Hematopoietic multipotent progenitor cell treated with erythropoietin and hydrocortisone succinate and interleukin-3 and kit ligand, for 6 days (in vitro differentiated cells): ENCODE results near the gene PTRH1.

Experiments
- DNase-seq: peaks from one replicate; pipeline ENCODE4 v3.0.0-alpha.2; 2015

PTRH1 gene

DNA sequence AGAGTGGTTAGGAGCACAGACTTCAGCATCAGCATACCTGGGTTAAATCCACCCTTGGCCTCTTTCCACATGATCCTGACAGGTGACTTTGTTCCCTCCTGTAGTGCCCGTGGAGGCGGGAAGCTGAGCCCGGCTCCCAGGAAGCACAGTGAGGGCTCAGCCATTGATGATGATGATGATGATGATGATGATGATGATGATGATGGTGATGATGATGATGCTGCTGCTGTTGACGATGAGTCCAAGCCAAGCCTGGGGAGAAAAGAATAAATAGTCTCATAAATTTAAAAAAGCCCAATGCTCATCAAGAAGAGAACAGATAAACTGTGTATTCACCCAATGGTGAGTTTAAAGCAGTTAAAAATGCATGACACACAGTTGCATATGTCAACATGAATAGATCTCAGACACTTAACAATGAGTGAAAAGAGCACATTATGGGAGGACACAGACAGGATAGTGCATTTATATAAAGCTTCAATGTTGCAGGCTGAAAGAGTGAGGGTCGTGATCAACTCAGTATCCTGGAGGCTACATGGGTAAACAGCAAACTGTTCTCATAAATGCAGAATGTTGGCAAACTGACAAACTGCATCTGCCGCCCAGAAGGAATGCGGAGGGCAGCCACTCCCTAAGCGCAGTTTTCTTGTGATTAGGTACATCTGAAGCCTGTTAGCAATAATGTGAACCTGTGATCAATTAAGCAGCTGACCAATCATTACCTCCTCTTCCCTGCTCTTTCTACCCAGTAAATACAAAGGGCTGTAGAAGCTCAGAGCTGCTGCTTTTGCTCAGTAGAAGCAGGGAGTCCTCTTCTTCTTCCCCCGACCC lies 20.4 kb downstream of the PTRH1 start:
- no peak for DNase-seq

DNA sequence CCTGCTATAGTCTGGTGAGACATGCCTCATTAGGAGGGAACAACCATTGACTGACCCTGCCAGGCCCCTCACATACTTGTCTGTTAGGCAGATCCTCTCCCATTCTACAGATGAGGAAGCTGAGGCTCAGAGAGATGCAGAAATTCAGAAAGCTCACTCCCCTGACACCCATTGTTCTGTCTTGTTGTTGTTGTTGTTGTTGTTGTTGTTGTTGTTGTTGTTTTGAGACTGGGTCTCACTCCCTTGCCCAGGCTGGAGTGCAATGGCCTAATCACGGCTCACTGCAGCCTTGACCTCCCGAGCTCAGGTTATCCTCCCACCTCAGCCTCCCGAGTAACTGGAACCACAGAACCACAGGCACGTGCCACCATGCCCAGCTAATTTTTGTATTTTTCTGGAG lies 21.8 kb downstream of the PTRH1 start:
- DNase-seq: no peak

DNA sequence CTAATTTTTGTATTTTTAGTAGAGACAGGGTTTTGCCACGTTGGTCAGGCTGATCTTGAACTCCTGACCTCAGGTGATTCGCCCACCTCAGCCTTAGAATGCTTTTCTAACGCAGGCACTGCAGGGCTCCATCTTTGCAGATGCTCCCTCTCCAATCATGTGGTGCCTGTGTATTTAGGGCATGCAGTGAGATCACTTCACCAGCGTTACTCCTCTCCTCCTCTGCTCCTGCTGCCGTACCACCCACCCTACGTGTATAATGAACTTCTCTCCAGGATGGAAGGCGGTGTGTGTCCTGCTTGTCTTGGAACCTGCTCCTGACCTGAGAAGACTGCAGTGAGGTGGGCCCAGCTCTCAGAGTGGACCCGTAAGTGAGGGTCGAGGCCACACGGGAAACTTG lies 22.3 kb downstream of the PTRH1 start:
- no peak for DNase-seq

DNA sequence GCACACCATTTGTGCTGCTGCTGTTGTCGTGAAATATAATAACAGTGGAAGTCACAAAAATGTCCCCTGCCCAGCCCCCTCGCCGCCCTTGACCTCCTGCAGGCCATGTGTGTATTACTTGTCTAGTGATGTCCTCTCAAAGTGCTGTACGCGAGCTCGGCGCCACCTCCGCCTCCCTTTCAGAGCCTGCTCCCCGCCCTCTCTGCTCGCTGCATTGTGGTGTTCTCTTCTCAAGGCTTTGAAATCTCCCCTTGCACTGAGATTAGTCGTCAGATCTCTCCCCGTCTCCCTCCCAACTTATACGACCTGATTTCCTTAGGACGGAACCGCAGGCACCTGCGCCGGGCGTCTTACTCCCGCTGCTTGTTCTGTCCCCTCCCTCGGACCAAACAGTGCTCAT lies 23.4 kb downstream of the PTRH1 start:
- DNase-seq: no peak

DNA sequence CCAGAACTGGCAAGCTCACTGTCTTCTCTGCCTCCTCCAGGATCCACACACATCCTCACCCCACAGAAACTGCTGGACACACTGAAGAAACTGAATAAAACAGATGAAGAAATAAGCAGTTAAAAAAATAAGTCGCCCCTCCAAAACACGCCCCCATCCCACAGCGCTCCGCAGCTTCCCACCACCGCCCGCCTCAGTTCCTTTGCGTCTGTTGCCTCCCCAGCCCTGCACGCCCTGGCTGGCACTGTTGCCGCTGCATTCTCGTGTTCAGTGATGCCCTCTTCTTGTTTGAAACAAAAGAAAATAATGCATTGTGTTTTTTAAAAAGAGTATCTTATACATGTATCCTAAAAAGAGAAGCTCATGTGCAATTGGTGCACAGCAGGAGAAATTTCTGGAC lies 24.7 kb downstream of the PTRH1 start:
- no peak for DNase-seq

DNA sequence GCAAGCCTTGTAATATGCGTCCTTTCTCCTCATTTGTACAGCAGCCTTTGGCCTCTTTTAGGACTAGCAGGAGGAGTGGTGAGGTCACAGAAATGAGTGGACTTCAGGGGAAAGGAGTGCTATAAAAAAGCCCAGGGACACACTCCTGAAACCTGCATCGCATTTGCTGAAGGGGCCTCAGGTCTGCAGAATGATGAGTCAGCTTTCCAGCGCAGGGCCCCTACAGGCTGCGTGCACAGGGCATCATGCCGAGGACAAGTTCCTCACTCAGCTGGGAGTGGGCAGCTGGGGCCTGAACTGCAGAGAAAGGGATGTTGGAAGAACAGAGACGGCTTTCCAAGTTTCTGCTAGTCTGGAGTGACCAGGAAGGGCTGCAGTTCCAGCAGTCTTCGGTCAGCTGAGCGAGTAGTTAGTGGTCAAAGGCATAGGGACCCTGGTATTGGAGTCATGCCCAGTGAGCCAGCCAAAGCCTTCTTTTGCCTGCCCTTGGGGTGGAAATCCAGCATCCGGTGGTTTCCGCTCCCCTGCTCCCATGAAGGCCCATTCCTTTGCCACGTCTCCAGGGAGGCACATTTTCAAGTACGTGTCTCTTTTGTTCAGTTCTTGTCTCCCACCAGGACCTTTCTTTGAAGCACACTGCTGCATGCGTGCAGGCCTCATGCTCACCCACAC lies 26.0 kb downstream of the PTRH1 start:
- no peak for DNase-seq

DNA sequence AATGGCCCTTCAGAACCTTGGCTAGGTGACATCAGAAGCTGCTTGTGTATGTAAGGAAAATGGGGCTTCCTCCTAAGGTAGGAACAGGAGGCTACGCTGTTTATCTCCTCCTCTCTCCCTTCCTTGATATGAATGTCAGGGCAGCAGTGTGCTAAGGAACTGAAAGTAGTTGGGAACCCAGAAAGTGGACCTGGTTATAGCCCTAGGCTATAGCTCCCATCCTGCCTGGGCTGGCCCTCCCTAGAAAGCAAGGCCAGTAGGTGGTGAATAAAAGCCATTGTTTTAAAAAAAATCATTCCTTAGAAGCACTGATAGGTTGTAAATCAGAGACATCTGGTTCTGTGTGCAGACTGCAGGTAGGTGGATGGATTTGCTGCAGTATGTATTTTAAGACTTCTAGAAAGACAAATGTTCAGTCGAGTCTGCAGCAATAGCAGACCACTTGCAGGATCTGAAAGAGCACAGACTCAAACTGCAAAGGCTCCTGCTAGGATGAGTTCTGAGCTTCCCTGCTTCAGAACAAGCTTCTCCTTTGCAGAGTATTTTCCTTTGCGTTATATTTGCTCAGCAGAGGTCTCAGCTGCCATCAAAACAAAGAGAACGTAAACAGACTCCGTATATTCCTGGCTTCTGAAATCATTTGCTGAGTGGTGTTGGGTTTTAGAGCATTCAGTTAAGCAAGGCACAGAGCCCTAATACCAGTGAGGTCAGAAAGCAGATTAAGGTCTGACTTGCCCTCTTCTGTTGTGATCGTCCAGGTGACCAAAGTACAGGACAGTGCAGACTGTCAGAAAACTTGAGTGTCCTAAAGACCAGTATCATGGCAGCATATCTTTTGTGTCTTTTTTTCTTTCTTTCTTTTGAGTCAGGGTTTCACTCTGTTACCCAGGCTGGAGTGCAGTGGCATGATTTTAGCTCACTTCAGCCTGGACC lies 28.7 kb downstream of the PTRH1 start:
- DNase-seq: no peak

DNA sequence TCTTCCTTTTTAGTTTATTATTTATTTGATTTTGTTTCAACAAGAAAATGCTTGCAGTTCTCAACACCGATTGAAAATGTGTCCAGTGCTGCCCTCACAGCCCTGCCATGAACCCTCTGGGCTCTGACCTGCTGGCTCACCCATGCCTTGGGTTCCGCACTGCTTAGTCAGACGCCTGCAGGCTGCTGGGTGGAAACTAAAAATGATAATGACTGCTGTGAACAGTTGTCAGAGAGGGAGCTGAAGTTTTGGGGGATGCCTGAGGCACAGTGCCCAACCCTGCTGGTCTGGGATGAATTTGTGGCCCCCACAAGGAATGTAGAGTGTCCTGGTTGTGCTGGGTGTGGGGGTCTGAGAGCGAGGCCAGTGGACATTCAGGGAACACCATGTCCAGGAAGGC lies 30.9 kb downstream of the PTRH1 start:
- no peak for DNase-seq

DNA sequence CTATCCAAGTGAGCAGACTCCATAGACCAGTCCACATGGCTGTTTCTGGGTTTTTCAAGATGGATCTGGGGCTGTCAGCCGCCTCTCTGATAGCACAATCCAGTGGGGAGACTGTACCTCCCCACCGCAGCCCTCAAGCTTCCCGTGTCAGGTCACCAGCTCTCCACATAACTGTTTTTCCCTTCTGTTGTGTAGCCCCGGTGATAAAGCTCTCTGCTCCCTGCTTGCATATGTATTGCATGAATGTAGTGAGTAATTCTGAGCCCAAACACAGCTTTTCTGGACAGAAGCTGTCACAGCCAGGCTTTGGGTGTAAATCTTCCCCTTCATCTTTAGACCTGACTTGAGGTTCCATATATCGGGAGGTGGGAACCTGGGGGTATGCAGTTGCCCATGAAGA lies 31.7 kb downstream of the PTRH1 start:
- no peak for DNase-seq

DNA sequence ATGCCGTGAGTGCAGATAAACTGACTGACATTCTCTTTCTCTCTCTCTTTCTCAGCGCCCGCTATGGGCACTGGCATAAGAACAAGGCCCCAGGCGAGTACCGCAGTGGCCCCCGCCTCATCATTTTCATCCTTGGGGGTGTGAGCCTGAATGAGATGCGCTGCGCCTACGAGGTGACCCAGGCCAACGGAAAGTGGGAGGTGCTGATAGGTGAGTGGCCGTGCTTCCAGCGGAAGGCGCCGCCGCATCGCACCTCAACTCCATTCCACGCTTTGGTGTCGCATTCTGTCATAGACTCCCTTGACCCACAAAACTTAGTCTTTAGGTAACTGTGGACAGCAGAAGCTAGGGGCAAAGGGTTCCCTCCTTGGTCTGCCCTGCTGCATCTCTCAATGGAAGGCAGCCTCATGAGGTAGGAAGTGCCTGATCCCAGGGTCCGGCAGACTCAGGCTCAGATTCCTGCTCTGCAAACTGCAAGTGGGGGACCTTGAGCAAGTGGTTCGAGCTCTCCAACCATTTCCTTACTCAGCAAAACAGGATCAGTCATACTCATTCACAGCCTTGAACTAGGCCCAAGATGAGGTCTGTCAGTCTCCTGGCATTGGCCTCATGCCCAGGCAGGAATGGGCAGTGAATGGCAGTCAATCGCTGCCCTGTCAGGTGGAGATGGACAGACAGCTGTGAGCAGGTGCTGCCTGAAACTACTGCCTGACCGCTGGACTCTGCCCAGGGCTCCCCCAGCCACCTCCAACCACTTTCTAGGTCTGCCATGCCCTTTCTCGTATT lies 32.9 kb downstream of the PTRH1 start:
- DNase-seq: no peak

DNA sequence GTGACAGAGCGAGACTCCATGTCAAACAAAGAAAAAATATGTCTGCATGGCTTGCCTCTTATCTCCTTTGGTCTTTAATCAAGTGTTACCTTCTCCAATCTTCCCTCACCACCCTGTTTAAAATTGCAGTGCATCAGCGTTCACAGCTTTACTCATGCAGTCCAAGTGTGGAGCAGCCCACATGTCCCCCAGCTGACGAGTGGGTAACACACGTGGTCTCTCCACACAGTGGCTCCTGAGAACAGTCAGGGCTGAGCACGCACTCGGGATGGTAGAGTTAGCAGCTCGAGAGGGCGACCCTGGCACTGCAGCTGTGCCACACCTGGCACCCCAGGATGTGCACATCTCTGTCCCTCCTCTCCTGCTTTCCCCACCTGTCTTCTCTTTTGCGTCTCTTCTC lies 34.6 kb downstream of the PTRH1 start:
- DNase-seq: no peak

DNA sequence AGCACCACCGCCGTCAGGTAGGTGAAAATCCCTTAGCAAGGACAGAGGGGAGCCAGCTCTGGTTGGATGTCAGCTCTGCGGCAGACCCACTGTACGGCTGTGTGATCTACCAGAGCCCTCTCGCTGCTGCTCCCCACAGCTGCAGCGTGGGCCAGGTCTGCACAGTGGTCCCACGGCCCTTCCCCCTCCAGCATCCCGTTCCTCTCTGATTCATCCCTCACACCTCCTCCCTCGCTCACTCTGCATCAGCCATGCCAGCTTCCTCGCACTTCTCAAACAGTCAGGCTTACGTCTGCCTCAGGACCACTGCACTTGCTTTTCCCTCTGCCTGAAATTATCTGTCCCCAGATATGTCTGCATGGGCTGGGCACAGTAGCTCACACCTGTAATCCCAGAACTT lies 35.2 kb downstream of the PTRH1 start:
- no peak for DNase-seq

DNA sequence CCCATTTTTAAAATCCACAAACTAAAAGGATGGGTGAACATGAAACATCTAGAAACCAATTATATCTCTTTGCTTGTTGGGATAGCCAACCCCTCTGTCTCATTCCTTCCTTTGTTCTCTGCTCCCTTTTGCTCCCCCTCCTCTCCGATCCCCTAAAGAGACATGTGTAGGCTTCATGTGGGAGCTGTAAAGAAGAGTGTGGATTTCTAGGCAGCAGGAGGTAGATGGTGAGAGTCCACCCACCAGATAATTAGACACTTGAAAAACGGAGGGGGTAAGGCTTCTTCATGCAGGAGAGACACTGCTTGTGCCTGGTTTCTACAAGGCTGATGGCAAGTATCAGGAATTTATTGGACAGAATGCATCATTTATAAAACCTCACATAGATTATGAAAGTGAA lies 36.0 kb downstream of the PTRH1 start:
- DNase-seq: no peak

DNA sequence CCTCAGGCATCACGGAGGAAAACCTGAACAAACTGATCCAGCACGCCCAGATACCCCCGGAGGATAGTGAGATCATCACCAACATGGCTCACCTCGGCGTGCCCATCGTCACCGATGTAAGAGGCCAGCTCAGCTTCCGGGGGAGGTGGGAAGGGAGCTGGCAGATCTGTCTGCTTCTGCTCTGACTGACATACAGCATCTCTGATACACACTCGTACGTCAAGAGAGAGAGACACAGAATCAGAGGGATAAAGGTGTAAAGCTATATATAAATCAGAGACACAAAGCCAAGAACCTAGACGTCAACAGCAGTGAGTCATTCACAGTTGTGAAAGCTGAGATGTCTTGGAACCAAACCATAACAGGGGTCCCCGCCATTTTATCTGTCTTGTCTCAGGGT lies 38.8 kb downstream of the PTRH1 start:
- no peak for DNase-seq

DNA sequence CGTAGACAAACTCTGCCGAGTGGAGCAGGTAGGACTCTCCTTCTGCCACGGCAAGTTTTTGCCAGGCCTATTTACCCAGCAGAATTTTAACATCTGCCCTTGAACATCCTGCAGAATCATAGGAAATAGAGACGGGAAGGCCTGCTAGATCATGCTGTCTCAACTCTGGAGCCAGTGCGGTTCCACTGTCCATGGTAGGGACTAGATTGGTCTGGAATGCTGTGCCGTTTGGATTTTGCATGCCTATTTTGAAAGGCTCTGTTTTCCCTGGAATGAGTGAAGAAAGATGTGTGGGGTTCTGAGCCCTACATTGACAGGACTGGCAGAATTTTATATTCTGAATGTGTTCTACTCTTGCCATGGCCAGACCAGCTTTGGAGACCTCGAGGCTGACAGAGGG lies 42.2 kb downstream of the PTRH1 start:
- DNase-seq: no peak

DNA sequence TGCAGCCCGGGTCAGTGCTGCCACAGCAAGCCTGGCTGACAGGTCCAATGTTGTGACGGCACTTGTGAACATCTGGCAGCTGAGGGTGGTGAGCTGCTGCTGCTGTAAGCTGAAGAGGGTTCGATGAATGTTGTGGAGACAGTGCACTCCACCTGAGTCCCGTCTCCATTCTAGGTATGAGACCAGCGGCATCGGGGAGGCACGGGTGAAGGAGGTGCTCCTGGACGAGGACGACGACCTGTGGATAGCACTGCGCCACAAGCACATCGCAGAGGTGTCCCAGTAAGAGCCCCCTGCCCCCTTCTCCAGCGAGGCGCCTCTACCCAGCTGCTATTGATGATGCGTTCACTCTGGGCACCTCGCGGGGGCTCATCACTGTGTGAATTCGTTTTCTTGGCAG lies 47.6 kb downstream of the PTRH1 start:
- DNase-seq: no peak

DNA sequence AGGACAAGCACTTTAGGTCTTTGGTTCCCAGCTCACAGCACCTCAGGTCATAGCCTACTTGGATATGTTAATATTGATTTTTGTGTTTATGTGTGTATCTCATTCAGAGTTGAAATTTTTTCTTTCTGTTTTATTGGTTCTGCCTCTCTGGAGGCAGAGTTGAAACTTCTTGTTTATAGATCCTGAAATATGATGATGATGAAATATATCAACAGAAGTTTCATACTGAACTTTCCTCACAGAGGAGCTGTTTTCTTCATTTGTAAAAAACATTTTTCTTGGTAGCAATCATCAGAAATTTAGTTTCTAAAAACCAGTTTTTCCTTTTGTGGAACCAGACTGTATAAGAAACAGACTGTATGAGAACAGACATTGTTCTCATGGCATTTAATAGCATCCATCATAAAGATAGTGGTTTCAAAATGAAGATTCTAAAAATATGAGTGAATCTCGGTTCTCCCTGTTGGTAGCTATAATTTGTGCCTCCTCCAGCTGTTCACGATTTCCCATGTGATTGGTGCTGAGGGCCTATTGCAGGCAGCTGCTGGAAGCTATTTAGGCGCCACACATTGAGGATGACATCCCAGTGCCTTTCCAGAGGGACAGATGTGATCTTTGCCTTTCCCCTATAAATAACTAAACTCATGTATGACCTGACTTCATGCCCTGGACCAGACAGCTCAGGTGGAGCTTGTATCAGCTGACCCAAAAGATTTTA lies 48.2 kb downstream of the PTRH1 start:
- DNase-seq: no peak

DNA sequence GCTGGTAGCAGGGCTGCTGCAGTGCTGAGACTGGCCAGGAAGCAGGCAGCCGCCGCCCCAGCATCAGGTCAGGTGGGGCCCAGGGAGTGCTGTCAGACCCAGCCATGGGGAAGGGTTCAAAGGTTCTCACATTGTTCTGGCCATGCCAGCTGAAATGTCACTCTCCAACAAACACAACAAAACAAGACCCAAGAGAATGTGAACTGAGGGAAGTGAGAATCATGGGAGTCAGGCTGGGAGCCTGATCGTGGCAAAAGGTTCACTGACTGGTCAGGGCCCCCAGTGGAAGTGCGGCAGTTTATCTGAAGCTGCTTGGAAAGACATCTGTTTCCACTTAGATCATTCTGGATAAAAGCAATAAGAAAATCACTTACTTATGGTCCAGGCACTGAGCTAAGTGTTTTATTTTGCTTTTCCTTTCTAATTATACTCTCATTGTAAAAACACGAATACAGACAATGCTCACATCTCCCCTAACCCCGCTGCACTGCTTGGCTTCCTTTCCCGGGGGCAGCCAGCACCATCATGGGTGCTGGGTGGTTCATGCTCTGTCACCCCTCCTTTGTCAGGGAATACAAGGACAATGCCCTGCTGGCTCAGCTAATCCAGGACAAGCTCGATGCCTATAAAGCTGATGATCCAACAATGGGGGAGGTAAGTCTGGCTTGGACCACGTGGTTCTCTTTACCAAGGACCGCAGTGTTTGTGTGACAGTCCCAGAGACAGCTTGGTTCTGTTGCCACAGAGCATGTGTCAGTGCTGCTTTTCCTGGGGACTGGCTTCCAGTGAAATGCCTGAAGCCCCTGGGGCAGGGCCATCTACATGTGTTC lies 50.6 kb downstream of the PTRH1 start:
- DNase-seq: no peak

DNA sequence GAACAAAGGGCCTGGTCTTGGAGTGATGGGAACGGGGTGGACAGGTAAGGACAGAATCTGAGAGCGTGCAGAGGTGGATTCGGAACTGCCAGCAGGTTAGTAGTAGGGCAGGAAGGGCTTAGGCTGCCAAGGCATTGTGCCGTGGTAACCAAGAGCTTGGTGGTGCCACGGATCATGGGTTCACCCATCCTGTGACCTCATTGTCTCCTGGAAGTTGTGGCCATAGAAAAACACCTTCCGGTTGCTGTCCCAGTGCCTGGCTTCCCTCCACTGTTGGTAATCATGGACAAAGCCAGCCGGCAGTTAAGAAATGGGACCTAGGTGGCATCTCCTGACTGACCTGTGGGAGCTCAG lies 51.2 kb downstream of the PTRH1 start:
- no peak for DNase-seq
